22Rv1 (cell line): ENCODE measurements around the gene STOM.

Experiments
- CTCF ChIP-seq: fragments of 450-650 bp; IDR thresholded peaks from 2 replicates; pipeline ENCODE4 v1.5.1; 2017; ENCODE audit warnings: mild to moderate bottlenecking
- ZFX ChIP-seq: fragments of 450-650 bp; IDR thresholded peaks from 2 replicates; pipeline ENCODE4 v1.6.1; 2017; ENCODE audit warnings: antibody characterized with exemption, borderline replicate concordance

GRCh38 chr9:121289026-121289771, 80.9 kb downstream of the STOM start:
- TF ChIP-seq CTCF (no peak), ZFX (no peak)
